ENCODE results near the gene USP9Y.

The USP9Y gene

GRCh38 chrY:12898604-12899003 lies 197.6 kb downstream of the USP9Y start:
- H3K9me3 ChIP-seq (ENCODE audit: insufficient read depth, low read length): no peaks in the 10 kb centered on the region
- H3K4me2 ChIP-seq (ENCODE audit: low read depth, low read length, poor library complexity, severe bottlenecking): no peak overlapping the region
- no peak overlapping the region for H3K27ac ChIP-seq (ENCODE audit: low read depth, low read length)
- H3K9ac ChIP-seq (ENCODE audit: low read length): no peak overlapping the region
- TF ChIP-seq CTCF (IDR thresholded peaks at IDR 0.05; ENCODE audit: insufficient read depth, low read length, poor library complexity, severe bottlenecking): no peak
- TF ChIP-seq EZH2phosphoT487 (conservative IDR thresholded peaks at IDR 0.05; ENCODE audit: low read length): no peak
- no peaks in the 10 kb centered on the region for H3K36me3 ChIP-seq (ENCODE audit: low read length)
- no peaks in the 10 kb centered on the region for H4K20me1 ChIP-seq (ENCODE audit: low read depth, low read length)
- H2AFZ ChIP-seq (ENCODE audit: low read depth, low read length, severe bottlenecking): no peak overlapping the region
- no peaks in the 10 kb centered on the region for H3F3A ChIP-seq (ENCODE audit: insufficient read depth)
- no peaks in the 10 kb centered on the region for H3K79me2 ChIP-seq (ENCODE audit: insufficient read depth, low read length)
- no peak overlapping the region for H3K4me3 ChIP-seq (ENCODE audit: insufficient read depth, low read length, poor library complexity, severe bottlenecking)
- H3K27me3 ChIP-seq (ENCODE audit: low read length): no peaks in the 10 kb centered on the region
- H3K9me2 ChIP-seq (replicated peaks; ENCODE audit: insufficient read depth, low read length): no peaks in the 10 kb centered on the region

GRCh38 chrY:12904618-12905516 lies 203.8 kb downstream of the USP9Y start, which contains the start of gene DDX3Y:
TSS of gene DDX3Y (plus strand) at chrY:12904868. CDS start at chrY:12904937, 69 bp downstream.
- Histone ChIP-seq H3K36me3 (ENCODE audit: low read length) (no peaks in the 10 kb centered on the region), H3K9ac (ENCODE audit: low read length) (no peak within 1 kb of the TSS), H3F3A (ENCODE audit: insufficient read depth) (no peaks in the 10 kb centered on the region), H3K4me3 (ENCODE audit: insufficient read depth, low read length, poor library complexity, severe bottlenecking) (no peak within 1 kb of the TSS), H2AFZ (ENCODE audit: low read depth, low read length, severe bottlenecking) (no peak within 1 kb of the TSS), H3K9me3 (ENCODE audit: insufficient read depth, low read length) (no peaks in the 10 kb centered on the region), H3K79me2 (ENCODE audit: insufficient read depth, low read length) (no peaks in the 10 kb centered on the region), H4K20me1 (ENCODE audit: low read depth, low read length) (no peaks in the 10 kb centered on the region), H3K27ac (ENCODE audit: low read depth, low read length) (no peak within 1 kb of the TSS), H3K9me2 (replicated peaks; ENCODE audit: insufficient read depth, low read length) (no peaks in the 10 kb centered on the region), H3K27me3 (ENCODE audit: low read length) (no peaks in the 10 kb centered on the region), H3K4me2 (ENCODE audit: low read depth, low read length, poor library complexity, severe bottlenecking) (no peak within 1 kb of the TSS)
- TF ChIP-seq CTCF (IDR thresholded peaks at IDR 0.05; ENCODE audit: insufficient read depth, low read length, poor library complexity, severe bottlenecking) (no peak), EZH2phosphoT487 (conservative IDR thresholded peaks at IDR 0.05; ENCODE audit: low read length) (no peak)

- H3K27ac ChIP-seq (ENCODE audit: low read depth, low read length): no peak overlapping the region
- no peak for TF ChIP-seq CTCF (IDR thresholded peaks at IDR 0.05; ENCODE audit: insufficient read depth, low read length, poor library complexity, severe bottlenecking)
- TF ChIP-seq EZH2phosphoT487 (conservative IDR thresholded peaks at IDR 0.05; ENCODE audit: low read length): no peak
- H2AFZ ChIP-seq (ENCODE audit: low read depth, low read length, severe bottlenecking): no peak overlapping the region
- H3K36me3 ChIP-seq (ENCODE audit: low read length): no peaks in the 10 kb centered on the region
- H4K20me1 ChIP-seq (ENCODE audit: low read depth, low read length): no peaks in the 10 kb centered on the region
- no peak overlapping the region for H3K9ac ChIP-seq (ENCODE audit: low read length)
- no peaks in the 10 kb centered on the region for H3K79me2 ChIP-seq (ENCODE audit: insufficient read depth, low read length)
- H3K27me3 ChIP-seq (ENCODE audit: low read length): no peaks in the 10 kb centered on the region
- no peaks in the 10 kb centered on the region for H3K9me2 ChIP-seq (replicated peaks; ENCODE audit: insufficient read depth, low read length)
- no peaks in the 10 kb centered on the region for H3K9me3 ChIP-seq (ENCODE audit: insufficient read depth, low read length)
- no peak overlapping the region for H3K4me3 ChIP-seq (ENCODE audit: insufficient read depth, low read length, poor library complexity, severe bottlenecking)
- H3F3A ChIP-seq (ENCODE audit: insufficient read depth): no peaks in the 10 kb centered on the region
- H3K4me2 ChIP-seq (ENCODE audit: low read depth, low read length, poor library complexity, severe bottlenecking): no peak overlapping the region
Measured at GRCh38 chrY:12905517-12905872, 204.5 kb downstream of the USP9Y start.

Data from SU-DHL-6 (cell line).